GM21825 (cell line): Measurements from ENCODE around the gene ADAMTS1.

ENCODE experiments used
- ATAC-seq: cut with Tn5 transposase; IDR thresholded peaks from one replicate; pipeline ENCODE4 v1.9.1; 2021; ENCODE audit warnings: mild to moderate bottlenecking, moderate library complexity; ENCODE audit not compliant: unreplicated experiment

The ADAMTS1 gene

GRCh38 chr21:26788790-26789189 is 56.4 kb downstream of the ADAMTS1 start:
- no peak for ATAC-seq
